Activated naive CD4-positive, alpha-beta T cell treated with anti-CD3 and anti-CD28 coated beads, Interleukin-2, amount 50 U/mL, for 24 hours (primary cell): Measurements from ENCODE around the gene LMBRD1.
"Not testable (repeated sequence)": the region's sequence is repeated elsewhere in the genome, so short reads cannot be mapped to it uniquely, and the experiment has no call there.

ENCODE experiments used
- H3K27ac Mint-ChIP-seq: one replicate; pipeline ENCODE4 v1.8.0; 2021; ENCODE audit warnings: mild to moderate bottlenecking, mixed read lengths
- H3K27me3 Mint-ChIP-seq: one replicate; pipeline ENCODE4 v1.8.0; 2021; ENCODE audit warnings: mixed read lengths
- H3K36me3 Mint-ChIP-seq: one replicate; pipeline ENCODE4 v1.8.0; 2021; ENCODE audit warnings: mixed read lengths
- H3K4me1 Mint-ChIP-seq: one replicate; pipeline ENCODE4 v1.8.0; 2021; ENCODE audit warnings: mixed read lengths
- H3K4me3 Mint-ChIP-seq: one replicate; pipeline ENCODE4 v1.8.0; 2021; ENCODE audit warnings: mild to moderate bottlenecking, mixed read lengths
- H3K9me3 Mint-ChIP-seq: one replicate; pipeline ENCODE4 v1.8.0; 2021; ENCODE audit warnings: mixed read lengths

The LMBRD1 gene

DNA sequence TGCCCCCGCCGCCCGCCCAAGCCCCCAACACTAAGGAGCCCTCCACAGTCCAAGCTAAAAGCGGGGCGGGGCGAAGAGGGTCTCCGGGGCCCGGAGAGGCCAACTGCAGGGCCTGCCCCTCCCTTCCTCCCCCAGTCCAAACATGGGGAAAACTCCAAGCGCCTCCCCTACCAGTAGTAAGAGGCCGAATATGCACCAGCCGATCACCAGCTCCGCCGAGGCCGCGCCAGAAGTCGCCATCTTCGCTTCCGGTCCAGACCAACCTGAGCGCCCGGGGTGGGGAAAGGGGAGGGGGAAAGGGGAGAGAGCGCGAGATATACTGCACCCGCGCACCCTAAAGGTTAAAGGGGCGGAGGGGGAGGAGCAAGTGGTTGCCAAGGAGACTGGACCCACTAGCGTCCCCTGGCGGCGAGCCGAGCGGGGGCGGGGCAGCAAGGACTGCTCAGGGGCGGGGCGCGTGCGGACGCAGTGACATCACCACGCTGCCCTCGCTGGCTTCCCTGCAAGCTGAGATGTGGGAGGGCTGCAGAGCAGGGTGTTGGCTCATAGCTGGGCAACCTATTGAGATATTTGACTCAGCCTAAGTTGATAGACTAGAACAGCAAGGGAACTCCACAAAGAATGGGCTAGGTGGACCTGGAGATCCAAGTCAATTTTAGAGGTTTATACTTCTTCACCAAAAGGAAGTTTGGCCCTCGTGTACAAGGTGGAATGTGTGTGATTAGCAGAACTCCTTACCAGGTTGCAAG is at the start of gene LMBRD1:
Gene LMBRD1, minus strand, starts transcription at position 369 of the 749 bp plus-strand sequence. Its CDS starts 129 bp downstream, at position 240.
- H3K4me3 Mint-ChIP-seq: peak within 1 kb of the TSS; percentile 94
- H3K4me1 Mint-ChIP-seq: peaks cover 54% of the 10 kb centered on the region
- H3K9me3 Mint-ChIP-seq: no peaks in the 10 kb centered on the region

DNA sequence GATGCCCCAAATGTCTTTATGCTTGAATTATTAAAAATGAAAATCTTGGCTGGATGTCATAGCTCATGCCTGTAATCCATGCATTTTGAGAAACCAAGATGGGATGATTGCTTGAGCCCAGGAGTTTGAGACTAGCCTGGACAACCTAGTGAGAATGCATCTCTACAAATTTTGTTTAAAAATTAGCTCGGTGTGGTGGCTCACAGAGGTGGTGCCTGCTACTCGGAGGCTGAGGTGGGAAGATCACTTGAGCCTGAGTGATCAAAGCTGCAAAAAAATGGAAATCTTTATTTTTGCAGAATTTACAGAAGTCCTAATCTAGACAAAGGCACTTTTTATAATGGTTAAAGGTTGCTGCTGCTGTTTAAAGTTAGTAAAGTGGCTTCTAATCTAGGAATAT is 49.5 kb upstream of the LMBRD1 start:
- H3K27ac Mint-ChIP-seq: no peak overlapping the region
- no peaks in the 10 kb centered on the region for H3K36me3 Mint-ChIP-seq
- H3K4me3 Mint-ChIP-seq: no peak overlapping the region
- no peaks in the 10 kb centered on the region for H3K4me1 Mint-ChIP-seq
- H3K27me3 Mint-ChIP-seq: peaks cover 12% of the 10 kb centered on the region
- no peaks in the 10 kb centered on the region for H3K9me3 Mint-ChIP-seq

More for the DNA sequence above, at the start of gene LMBRD1:
- Mint-ChIP-seq H3K36me3 (peaks cover 4% of the 10 kb centered on the region), H3K27me3 (no peaks in the 10 kb centered on the region), H3K27ac (peak within 1 kb of the TSS; percentile 92)

DNA sequence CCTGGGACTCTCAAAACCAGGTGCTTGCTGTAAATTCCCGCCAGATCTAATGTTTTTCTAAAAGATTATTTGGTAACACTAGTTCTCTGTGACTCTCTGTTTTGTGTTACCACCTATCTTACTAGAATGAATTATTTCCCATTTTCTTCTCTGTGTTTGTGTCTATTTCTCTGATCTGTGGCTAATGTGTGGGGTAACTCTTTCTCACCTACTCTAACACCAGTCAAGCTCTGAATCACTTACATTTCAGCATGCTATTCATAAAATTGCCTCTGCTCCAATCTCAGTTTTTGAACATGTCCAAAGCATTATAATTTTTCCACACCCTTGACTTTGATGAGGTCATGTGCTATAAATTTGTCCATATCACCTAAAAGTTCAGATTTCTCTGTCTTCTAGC is 46.4 kb upstream of the LMBRD1 start:
- Mint-ChIP-seq H3K27me3 (peaks cover 12% of the 10 kb centered on the region), H3K4me3 (no peak overlapping the region), H3K4me1 (no peaks in the 10 kb centered on the region), H3K27ac (no peak overlapping the region), H3K36me3 (no peaks in the 10 kb centered on the region), H3K9me3 (no peaks in the 10 kb centered on the region)

DNA sequence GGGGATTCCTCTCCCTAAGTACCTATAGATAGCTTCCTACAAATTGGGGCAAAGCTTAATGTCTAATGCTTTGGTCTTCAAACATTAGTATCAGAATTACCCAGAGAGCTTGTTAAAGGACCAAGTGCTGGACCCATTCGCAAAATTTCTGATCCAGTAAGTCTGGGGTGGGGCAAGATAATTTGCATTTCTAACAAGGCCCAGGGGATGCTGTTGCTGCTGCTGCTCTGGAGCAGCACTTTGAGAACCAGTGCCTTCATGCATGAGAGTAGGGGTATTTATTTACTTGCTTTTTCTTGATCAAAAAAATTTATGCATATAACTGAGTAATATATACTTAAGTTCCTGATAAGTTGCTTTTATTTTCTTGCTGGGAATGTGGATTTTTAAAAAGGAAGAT is 45.1 kb upstream of the LMBRD1 start:
- H3K4me1 Mint-ChIP-seq: no peaks in the 10 kb centered on the region

DNA sequence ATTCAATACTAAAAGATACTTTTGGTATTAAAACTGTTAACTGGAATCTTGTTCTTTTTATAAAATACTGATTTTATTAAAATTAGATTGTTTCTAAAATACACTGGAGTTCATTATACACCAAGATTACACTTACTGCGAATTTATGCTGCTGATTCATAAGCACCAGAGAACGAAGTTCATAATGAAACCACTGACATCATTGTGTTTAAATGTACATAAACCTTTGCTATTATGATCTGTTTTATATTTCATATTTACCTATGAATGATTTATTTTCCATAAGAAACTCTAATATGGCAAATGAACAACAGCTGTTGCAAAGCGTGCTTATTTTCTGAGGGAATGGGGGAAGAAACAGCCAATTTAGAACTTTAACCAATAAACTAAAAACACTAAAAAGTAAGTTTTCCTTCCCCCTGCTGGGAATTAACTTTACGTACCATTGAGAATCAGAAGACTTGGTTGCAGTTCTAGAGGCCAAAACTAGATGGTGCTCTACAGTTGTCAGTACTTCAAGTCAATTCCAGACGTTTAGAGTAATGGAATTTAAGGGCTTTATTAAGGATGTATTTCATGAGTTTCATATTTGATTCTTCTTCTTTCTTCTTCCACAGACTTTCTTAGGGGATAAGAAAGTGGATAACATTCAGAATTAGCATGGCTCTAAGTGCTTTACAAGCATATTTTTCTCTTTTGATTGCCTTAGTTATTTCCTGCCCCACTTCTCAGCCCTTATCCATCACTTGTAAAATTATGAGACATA is 38.8 kb upstream of the LMBRD1 start:
- Mint-ChIP-seq H3K4me1 (peaks cover 6% of the 10 kb centered on the region), H3K27me3 (peaks cover 5% of the 10 kb centered on the region), H3K27ac (no peak overlapping the region), H3K4me3 (no peak overlapping the region), H3K9me3 (no peaks in the 10 kb centered on the region), H3K36me3 (no peaks in the 10 kb centered on the region)

More for the DNA sequence above, 45.1 kb upstream of the LMBRD1 start:
- peaks cover 13% of the 10 kb centered on the region for H3K27me3 Mint-ChIP-seq
- H3K9me3 Mint-ChIP-seq: no peaks in the 10 kb centered on the region
- no peak overlapping the region for H3K27ac Mint-ChIP-seq
- no peak overlapping the region for H3K4me3 Mint-ChIP-seq
- no peaks in the 10 kb centered on the region for H3K36me3 Mint-ChIP-seq

DNA sequence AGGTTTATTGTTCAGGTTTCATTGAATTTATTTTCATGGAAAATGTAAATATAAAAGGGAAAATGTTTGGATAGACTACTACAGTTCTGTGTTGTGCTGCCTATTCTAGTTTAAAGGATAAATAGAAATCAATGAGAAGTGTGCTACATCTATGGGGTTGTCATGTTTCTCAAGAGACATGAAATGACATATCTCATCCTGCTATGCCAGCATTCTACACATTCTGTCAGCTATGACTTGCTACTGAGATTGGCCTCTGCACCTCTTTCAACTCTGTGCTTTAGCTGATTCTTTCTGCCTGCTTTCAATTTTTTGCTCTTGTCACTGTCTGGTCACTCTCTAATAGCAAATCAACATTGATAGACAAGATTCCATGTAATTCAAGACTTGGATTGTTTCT is 35.7 kb upstream of the LMBRD1 start:
- H3K27ac Mint-ChIP-seq: no peak overlapping the region
- H3K4me3 Mint-ChIP-seq: no peak overlapping the region
- H3K9me3 Mint-ChIP-seq: no peaks in the 10 kb centered on the region
- H3K4me1 Mint-ChIP-seq: peaks cover 6% of the 10 kb centered on the region
- H3K27me3 Mint-ChIP-seq: peaks cover 2% of the 10 kb centered on the region
- no peaks in the 10 kb centered on the region for H3K36me3 Mint-ChIP-seq

DNA sequence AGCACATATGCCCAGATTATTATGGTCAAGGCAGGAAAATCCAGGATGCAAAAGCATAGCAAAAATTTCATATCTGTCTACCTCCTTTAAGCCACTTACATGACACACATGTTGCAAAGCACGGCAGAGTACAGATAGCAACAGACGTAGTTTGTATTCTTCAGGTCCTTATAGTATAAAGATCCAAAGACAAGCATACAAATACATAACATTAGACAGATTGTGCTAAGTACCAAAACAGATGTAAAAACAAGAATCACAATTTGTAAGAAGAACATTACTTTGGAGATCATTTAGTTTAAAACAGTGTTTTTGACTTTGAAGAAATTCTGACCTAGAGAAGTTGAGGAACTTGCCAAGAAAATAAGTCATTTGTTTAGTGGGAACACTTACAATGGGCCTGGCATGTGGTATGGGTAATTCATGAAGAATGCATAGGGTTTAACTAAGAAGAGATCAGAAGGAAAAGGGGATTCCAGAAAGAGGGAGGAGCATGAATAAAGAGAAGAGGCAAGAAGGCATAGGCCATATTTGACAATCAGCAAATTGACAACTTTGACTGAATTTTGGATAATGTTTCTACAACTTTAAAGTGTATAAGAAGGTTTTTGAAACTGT is 30.6 kb upstream of the LMBRD1 start:
- no peaks in the 10 kb centered on the region for H3K9me3 Mint-ChIP-seq

DNA sequence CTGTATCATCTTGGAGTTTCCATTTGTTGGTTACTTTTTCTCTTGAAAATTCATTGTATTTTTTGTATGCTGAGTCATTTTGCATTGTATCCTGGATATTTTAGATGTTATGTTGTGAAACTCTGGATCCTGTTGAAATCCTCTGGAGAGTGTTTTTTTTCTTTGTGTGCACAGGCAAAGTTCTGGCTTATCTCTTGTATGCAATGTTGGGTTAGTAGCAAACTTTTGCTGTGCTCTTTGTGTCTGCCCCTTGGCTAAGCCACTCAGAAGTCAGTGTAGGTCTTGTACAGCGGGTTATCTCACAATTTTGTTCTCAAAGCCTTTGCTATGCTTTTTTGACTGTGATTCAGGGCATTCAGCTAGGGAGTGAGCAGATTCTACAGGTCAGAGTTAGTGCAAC is 29.1 kb upstream of the LMBRD1 start:
- no peaks in the 10 kb centered on the region for H3K27me3 Mint-ChIP-seq
- H3K4me1 Mint-ChIP-seq: no peaks in the 10 kb centered on the region
- H3K9me3 Mint-ChIP-seq: no peaks in the 10 kb centered on the region
- no peak overlapping the region for H3K4me3 Mint-ChIP-seq
- no peak overlapping the region for H3K27ac Mint-ChIP-seq
- no peaks in the 10 kb centered on the region for H3K36me3 Mint-ChIP-seq

More for the DNA sequence above, 30.6 kb upstream of the LMBRD1 start:
- no peaks in the 10 kb centered on the region for H3K36me3 Mint-ChIP-seq
- no peak overlapping the region for H3K27ac Mint-ChIP-seq
- H3K27me3 Mint-ChIP-seq: no peaks in the 10 kb centered on the region
- H3K4me1 Mint-ChIP-seq: no peaks in the 10 kb centered on the region
- H3K4me3 Mint-ChIP-seq: no peak overlapping the region

DNA sequence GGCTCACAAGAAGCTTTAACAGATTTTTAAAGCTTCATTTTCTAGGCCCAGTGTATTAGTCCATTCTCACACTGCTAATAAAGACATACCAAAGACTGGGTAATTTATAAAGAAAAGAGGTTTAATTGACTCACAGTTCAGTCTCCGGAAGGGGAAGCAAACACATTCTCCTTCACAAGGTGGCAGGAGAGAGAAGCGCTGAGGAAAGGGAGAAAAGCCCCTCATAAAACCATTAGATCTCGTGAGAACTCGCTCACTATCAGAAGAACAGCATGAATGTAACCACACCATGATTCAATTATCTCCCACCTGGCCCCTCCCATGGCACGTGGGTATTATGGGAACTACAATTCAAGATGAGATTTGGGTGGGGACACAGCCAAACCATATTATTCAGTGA is 27.5 kb upstream of the LMBRD1 start:
- H3K27me3 Mint-ChIP-seq, H3K9me3 Mint-ChIP-seq, H3K4me1 Mint-ChIP-seq, H3K36me3 Mint-ChIP-seq, H3K27ac Mint-ChIP-seq, H3K4me3 Mint-ChIP-seq: not testable (repeated sequence)

DNA sequence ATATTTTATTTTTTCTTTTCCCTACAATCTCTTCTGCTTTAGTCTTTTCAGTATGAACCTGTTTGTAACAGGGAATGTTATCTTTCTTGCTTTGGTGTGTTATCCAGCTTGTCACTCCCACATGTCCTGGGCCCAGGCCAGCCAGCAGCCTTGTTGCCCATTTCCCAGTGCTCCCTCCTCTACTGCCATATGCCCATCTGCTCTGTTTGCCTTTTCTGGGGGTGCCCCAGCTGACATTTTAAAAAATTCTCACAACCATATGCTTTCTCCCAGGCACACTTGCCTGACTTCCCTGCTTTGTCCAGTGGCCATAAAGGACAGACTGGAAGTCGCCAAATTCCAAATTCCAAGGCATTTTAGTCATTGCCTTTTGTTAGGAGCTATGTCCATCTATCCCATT is 23.6 kb upstream of the LMBRD1 start:
- no peak overlapping the region for H3K4me3 Mint-ChIP-seq
- H3K27me3 Mint-ChIP-seq: no peaks in the 10 kb centered on the region
- H3K4me1 Mint-ChIP-seq: peaks cover 16% of the 10 kb centered on the region
- no peaks in the 10 kb centered on the region for H3K36me3 Mint-ChIP-seq
- no peak overlapping the region for H3K27ac Mint-ChIP-seq
- H3K9me3 Mint-ChIP-seq: no peaks in the 10 kb centered on the region

DNA sequence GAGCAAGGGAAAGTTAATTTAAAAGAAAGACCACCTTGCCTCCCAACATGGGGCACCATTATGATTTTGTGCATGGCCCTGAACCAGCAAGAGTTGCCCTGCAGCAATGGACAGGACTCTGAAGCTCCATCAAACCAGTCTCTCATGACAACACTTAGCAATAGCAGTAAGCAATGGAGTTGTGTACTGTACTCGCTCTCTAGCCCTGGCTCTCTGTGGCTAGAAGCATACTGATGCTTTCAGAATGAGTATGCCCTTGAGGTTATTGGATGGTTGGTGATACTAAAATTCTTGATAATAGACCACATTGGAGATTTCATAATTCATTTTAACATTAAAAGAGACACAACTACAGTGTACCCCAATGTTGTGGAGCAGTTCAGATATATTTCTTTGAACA is 23.2 kb upstream of the LMBRD1 start:
- H3K4me1 Mint-ChIP-seq: peaks cover 20% of the 10 kb centered on the region
- H3K27me3 Mint-ChIP-seq: no peaks in the 10 kb centered on the region
- H3K36me3 Mint-ChIP-seq: no peaks in the 10 kb centered on the region
- no peak overlapping the region for H3K27ac Mint-ChIP-seq
- no peak overlapping the region for H3K4me3 Mint-ChIP-seq
- H3K9me3 Mint-ChIP-seq: no peaks in the 10 kb centered on the region

DNA sequence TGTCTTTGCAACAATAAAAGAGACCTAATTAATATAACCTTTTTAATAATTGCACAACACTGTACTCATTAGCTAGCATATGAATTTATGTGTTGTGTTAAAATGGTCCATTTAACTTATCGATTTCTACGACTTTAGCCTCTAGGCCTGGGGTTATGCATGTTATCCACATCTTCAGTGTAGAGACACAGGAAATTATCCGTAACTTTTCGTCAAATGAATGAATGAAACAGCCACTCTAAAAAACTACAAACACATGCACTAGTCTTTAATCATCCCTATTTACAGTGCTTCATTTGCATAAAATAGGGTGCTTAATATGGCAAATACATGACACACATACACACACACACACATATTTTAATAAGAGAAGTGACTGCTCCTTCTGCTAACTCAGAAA is 22.3 kb upstream of the LMBRD1 start:
- Mint-ChIP-seq H3K4me1 (peaks cover 27% of the 10 kb centered on the region), H3K4me3 (no peak overlapping the region), H3K36me3 (no peaks in the 10 kb centered on the region), H3K27ac (no peak overlapping the region), H3K9me3 (no peaks in the 10 kb centered on the region), H3K27me3 (no peaks in the 10 kb centered on the region)

DNA sequence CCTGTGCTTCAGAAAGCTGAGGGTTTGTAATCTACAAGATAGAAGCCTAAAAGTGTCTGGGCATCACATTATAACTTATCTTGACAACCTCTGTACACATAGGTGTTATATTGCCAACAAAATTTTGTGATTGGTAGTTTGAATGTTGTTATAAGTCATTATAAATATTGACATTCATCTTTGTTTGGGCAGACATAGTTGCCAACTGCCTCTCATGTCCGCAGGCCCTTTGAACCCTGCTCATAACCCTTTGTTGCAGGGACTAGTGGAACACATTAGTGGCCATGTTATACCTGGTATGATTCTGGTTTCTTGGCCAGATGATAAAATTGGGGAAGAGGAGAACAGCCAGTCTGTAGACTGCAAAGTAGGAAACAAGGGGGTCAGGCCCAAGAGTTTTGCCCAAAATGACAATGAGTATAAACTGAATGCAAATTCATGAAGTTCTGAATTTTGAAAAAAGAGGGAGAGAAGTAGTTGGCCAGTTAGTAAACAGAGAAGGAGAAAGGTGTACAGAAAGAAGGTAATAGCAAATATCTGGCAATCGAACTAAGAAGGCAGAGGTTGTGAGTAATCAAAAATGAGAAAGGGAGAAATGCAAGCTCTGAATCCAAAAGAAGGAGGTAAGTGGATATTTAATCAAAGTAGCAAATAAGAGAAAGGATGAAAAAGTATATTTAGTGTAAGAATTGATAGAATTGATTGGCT is 21.6 kb upstream of the LMBRD1 start:
- Mint-ChIP-seq H3K4me3 (no peak overlapping the region), H3K27me3 (no peaks in the 10 kb centered on the region), H3K9me3 (no peaks in the 10 kb centered on the region), H3K27ac (no peak overlapping the region), H3K36me3 (no peaks in the 10 kb centered on the region), H3K4me1 (peaks cover 33% of the 10 kb centered on the region)

DNA sequence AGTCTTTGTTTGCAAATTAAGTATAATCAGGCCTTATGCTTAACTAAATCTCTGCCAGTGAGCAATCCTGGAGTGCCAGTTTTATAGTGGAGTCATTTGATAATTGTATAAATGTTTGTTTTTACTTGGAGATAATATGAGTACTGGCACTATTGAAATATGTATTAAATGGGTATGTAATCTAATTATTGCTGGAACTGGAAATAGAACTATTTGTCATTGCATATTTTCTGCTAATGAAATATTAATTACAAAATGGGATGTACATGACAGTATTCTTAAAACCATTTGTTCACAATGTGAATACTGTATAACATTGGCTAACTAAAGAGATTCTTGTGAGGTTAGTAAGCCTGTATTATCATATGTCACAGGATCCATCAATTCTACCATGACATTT is 20.5 kb upstream of the LMBRD1 start:
- Mint-ChIP-seq H3K4me3 (no peak overlapping the region), H3K4me1 (peaks cover 43% of the 10 kb centered on the region), H3K27ac (no peak overlapping the region), H3K9me3 (no peaks in the 10 kb centered on the region), H3K36me3 (no peaks in the 10 kb centered on the region), H3K27me3 (no peaks in the 10 kb centered on the region)

DNA sequence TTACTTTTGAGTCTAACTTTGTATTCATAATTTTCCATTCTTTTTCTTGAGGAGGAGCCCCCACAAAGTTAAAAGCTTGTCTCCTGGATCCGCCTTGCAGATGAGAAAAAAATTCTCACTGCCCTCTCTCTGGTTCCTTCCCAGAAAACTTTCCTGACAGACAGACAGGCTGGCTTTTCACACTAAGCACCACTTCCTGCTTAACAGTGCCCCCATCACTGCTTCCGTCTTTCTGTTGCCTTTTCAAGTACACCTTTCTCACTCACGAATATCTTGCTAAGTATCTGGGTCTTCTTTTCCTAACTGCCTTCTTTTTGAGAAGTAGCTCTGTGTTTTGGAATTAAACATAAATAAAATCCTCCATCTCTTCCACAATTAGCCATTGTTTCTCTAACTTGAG is 19.8 kb upstream of the LMBRD1 start:
- H3K4me3 Mint-ChIP-seq: peak overlapping the region; percentile 85
- peaks cover 51% of the 10 kb centered on the region for H3K4me1 Mint-ChIP-seq
- peak overlapping the region; percentile 94 for H3K27ac Mint-ChIP-seq

More for the DNA sequence above, 19.8 kb upstream of the LMBRD1 start:
- H3K36me3 Mint-ChIP-seq: no peaks in the 10 kb centered on the region
- no peaks in the 10 kb centered on the region for H3K9me3 Mint-ChIP-seq
- H3K27me3 Mint-ChIP-seq: no peaks in the 10 kb centered on the region
